NCI-H460 (cell line): ENCODE measurements around the gene CDC37L1. TPM values are rescaled to one million over a fixed set of nuclear protein-coding genes. Genes with fewer than 3 reads are reported as not detected.
"Not testable (repeated sequence)": the region's sequence is repeated elsewhere in the genome, so short reads cannot be mapped to it uniquely, and the experiment has no call there.

Source experiments
- DNase-seq: peaks from one replicate; pipeline ENCODE4 v3.0.0-alpha.2; 2016; ENCODE audit warnings: low read depth; ENCODE audit errors: extremely low read depth
- polyA plus RNA-seq: library from polyadenylated mRNA; depleted of rRNA; stranded (reverse); fragments of >200 nt; gene quantifications from 2 replicates; pipeline ENCODE4 v1.2.3, GENCODE V29; 2014; cell fraction: nucleus; rRNA removed
- total RNA-seq: library from RNA; depleted of rRNA; stranded (reverse); fragments of >200 nt; shearing (Covaris generic); gene quantifications from 2 replicates; pipeline ENCODE4 v1.2.3, GENCODE V29; 2014; rRNA removed

The CDC37L1 gene
- total RNA-seq, result 10.7 and 12.0 TPM in 2 replicates
- 9.2 and 11.9 TPM in 2 replicates for polyA plus RNA-seq

- peak; percentile 89 for DNase-seq
These were observed at the start of gene CDC37L1 for GRCh38 chr9:4679268-4680172. TSS of gene CDC37L1 (plus strand) at chr9:4679569. CDS start at chr9:4679768, 199 bp downstream.

GRCh38 chr9:4630836-4631235, 48.5 kb upstream of the CDC37L1 start:
- DNase-seq, result no peak

- DNase-seq, result no peak
These were observed 40.4 kb upstream of the CDC37L1 start for GRCh38 chr9:4638968-4639367.

- DNase-seq, result no peak
These were observed 39.9 kb upstream of the CDC37L1 start for GRCh38 chr9:4639420-4639819.

GRCh38 chr9:4640027-4640426, 39.3 kb upstream of the CDC37L1 start:
- DNase-seq, result no peak

GRCh38 chr9:4642351-4642750, 37.0 kb upstream of the CDC37L1 start:
- DNase-seq, result no peak

GRCh38 chr9:4654084-4654483, 25.3 kb upstream of the CDC37L1 start:
- no peak for DNase-seq

- no peak for DNase-seq
These were observed 24.8 kb upstream of the CDC37L1 start for GRCh38 chr9:4654538-4654937.

GRCh38 chr9:4656196-4656595, 23.2 kb upstream of the CDC37L1 start:
- not testable (repeated sequence) for DNase-seq

- DNase-seq, result no peak
These were observed 22.7 kb upstream of the CDC37L1 start for GRCh38 chr9:4656621-4657020.

- DNase-seq, result no peak
These were observed 21.8 kb upstream of the CDC37L1 start for GRCh38 chr9:4657426-4658159.

GRCh38 chr9:4660665-4661064, 18.7 kb upstream of the CDC37L1 start:
- not testable (repeated sequence) for DNase-seq

- no peak for DNase-seq
These were observed 18.2 kb upstream of the CDC37L1 start for GRCh38 chr9:4661165-4661564.

- DNase-seq, result no peak
These were observed 17.8 kb upstream of the CDC37L1 start for GRCh38 chr9:4661611-4662010.

- DNase-seq, result peak; percentile 80
These were observed 17.0 kb upstream of the CDC37L1 start, which contains the start of gene PLPP6 for GRCh38 chr9:4662108-4662988. TSS of gene PLPP6 (plus strand) at chr9:4662294. CDS start at chr9:4662376, 82 bp downstream.

- DNase-seq, result no peak
These were observed 16.2 kb upstream of the CDC37L1 start for GRCh38 chr9:4662989-4663792.

GRCh38 chr9:4663956-4664355, 15.4 kb upstream of the CDC37L1 start:
- no peak for DNase-seq

- no peak for DNase-seq
These were observed 14.0 kb upstream of the CDC37L1 start for GRCh38 chr9:4665357-4665756.

- no peak for DNase-seq
These were observed 13.2 kb upstream of the CDC37L1 start, which contains the start of gene SPATA6L for GRCh38 chr9:4666042-4666699. TSS of gene SPATA6L (minus strand) at chr9:4666480. CDS start at chr9:4666250, 230 bp downstream.
